Measurements from ENCODE around the gene UBXN10.

Gene UBXN10, protein sequence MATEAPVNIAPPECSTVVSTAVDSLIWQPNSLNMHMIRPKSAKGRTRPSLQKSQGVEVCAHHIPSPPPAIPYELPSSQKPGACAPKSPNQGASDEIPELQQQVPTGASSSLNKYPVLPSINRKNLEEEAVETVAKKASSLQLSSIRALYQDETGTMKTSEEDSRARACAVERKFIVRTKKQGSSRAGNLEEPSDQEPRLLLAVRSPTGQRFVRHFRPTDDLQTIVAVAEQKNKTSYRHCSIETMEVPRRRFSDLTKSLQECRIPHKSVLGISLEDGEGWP

DNA sequence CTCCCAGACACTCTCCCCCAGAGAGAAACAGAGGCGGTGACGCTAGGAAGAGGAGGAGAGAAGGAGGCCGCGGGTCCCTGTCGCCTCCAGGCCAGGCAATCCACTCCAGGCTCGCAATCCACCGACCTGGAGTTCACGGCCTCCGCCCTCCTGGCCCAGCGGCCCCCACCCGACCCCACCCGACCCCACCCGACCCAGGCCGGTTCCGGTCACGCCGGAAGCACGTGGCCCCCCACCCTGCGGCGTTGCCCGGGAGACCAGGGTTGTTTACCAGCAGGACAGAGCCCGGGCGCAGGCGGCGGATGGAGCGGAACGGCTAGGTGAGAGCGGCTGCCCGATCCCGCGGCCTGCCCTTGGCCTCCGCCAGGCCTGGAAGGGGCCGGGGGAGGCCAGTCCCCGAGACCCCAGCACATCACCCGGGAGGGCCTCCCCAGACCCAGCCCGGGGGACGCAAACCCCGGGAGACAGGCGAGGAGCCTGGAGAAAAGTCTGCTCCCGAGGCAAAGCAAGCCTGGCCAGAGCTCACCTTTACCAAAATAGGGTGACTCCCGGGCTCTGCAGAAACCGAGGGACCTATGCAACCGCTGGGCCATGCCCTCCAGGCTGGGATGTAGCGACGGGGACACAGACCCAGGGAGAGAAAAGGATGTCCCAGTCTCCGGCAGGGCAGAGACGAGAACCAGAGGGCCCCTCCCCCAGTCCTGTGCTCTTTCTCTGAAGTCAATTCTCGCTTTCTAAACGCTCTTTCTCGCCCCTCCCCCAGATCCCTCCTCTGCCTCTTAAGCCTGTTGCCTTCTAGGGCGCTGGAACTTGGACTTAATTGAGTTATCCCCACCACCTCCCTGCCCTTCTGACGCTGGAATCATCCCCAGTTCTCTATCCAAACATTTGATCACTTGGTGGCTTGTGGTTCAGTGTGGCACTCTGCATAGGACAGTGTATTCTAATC, at the start of gene UBXN10, which contains the start of gene PLA2G2C:
Gene UBXN10, plus strand, starts transcription at position 263 of the 949 bp plus-strand sequence. CDS start 4,466 bp downstream, outside the sequence.
Gene PLA2G2C, minus strand, starts transcription at position 685 of the 949 bp plus-strand sequence. CDS start 9,155 bp downstream, outside the sequence.
- DNase-seq (ENCODE audit: extremely low spot score, insufficient read length, low read depth) (no peak), FAIRE-seq (no peak)

DNA sequence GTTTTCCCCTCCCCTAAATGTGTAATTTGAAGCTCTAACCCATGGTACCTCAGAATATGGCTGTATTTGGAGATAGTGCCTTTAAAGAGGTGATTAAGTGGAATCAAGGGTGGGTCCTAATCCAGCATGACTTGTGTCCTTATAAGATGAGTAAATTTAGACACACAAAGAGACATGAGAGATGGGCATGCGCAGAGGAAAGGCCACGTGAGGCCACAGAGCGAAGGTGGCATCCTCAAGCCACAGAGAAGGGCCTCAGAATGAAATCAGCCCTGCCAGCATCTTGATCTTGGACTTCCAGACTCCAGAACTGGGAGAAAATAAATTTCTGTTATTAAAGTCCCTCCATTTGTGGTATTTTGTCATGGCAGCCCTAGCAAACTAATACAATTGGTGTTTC, 49.6 kb upstream of the UBXN10 start:
- FAIRE-seq: no peak

DNA sequence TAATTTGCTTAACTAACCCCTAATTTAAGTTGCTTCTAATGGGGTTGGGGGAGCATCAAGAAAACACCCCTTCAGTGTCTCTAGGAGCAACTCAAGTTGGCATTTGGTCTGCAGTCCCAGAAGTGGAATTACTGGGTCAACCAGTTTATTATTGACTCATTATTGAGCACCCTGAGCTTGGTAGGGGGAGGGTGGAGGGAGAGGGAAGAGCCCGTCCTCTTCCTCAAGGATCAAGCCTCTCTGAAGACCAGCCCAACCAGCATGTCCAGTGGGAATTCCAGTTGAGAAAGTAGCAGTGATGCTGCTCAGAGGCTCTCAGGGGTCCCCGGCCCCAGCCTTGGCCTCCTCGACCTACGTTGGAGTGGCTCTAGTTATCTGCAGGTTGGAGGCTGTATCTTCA, 48.8 kb upstream of the UBXN10 start:
- DNase-seq (ENCODE audit: extremely low spot score, insufficient read length, low read depth): no peak
- FAIRE-seq: no peak

More for the DNA sequence above, 49.6 kb upstream of the UBXN10 start:
- no peak for DNase-seq (ENCODE audit: extremely low spot score, insufficient read length, low read depth)

DNA sequence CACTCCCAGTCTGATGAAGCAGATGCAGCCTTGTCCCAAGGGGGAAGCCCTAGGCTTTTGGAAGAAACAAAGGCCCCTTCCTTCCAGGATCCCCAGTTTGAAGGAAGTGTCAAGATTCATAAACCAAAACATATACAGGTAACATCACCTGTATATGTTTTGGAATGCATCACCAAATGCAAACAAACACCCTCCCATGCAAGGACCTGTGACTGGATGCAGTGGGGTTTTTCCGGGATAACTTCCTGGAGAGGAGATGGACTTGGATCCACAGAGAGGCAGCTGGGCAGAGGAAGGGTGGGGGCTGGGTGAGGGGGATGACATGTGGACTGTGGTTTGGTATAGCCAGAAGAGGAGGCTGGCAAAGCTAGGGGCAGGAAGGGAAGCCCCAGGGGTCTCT, 48.3 kb upstream of the UBXN10 start:
- DNase-seq (ENCODE audit: extremely low spot score, insufficient read length, low read depth) (no peak), FAIRE-seq (no peak)

DNA sequence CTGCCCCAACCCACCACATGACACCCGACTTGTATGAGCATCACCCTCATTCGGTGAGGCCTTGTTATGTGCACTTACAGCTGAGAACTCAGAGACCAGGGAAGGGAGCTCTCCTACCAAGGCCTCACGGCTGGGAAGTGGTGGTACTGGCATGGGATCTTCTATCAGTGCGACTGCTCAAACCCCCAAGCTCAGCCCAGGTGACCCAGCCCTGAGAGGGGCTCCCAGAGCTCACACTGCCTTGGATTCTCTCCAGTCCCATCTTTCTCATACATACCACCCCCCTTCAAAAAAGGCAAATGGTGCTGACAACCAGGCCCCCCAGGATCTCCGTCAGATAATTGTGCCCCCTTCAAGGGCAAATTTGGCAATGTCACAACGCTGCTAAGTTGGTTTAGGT, 47.5 kb upstream of the UBXN10 start:
- DNase-seq (ENCODE audit: extremely low spot score, insufficient read length, low read depth): no peak
- no peak for FAIRE-seq

DNA sequence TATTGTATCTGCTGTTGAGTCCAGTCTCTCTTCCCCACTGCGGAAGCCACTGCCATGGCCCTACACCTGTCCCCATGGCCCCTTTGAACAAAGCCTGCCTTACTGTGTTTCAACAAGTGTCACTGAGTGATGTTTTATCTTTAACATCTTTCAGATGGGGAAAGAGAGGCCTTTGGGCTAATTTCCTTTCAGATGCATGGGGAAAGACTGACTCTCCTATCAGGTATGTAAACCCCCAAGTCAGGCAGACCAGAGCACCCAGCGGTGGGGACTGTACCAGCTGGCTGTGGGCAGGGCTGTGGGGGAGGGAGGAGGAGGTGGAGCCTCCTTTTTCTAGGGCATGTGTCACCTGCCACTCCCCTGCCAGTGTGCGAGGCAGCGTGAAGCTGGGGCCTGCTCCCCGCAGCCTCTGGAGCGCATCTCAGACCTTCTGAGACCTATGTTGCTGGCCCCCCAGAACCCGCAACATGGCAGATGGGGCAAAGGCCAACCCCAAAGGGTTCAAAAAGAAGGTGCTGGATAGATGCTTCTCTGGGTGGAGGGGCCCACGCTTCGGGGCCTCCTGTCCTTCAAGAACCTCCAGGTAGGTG, 46.8 kb upstream of the UBXN10 start, which contains the start of gene PLA2G2F:
Gene PLA2G2F, plus strand, starts transcription at position 363 of the 590 bp plus-strand sequence. Its CDS starts 105 bp downstream, at position 468.
- no peak for FAIRE-seq

DNA sequence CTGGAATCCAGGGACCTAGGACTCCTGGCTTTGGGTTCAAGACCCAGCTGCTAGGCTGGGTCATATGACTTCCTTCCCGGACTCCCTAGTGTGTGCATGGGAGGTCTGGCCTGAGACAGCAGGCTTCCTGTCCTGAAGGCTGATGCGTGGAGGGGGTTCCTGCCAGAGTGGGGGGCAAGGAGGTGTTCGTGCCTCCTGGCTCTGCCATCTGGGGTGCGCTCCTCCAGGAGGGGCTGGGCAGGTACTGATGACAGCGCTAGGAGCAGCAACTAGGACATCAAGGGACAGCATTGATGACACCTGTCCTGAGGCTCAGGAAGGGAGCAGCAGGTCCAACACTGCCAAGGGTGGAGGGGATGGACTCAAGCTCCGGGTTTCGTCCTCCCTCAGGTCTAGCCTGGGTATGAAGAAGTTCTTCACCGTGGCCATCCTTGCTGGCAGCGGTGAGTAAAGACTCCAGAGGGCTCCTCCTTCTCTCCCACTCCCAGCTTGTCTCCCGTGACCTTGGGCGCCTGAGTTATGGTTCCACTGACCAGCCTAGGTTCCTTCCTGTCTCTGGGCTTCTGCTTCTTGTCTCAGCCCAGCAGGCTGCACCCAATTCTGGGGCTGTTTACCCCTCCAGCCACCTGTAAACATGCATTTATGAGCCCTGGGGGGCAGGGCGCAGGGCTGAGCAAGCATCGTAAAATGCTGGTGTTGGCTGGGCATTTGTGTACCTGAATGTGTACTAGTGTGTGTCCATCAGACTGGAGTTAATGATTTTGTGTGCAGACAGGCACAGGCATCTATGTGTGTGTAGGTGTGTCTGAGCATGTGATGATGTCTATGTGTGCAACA, 45.9 kb upstream of the UBXN10 start:
- DNase-seq (ENCODE audit: extremely low spot score, insufficient read length, low read depth) (no peak), FAIRE-seq (no peak)

More for the DNA sequence above, 46.8 kb upstream of the UBXN10 start, which contains the start of gene PLA2G2F:
- no peak for DNase-seq (ENCODE audit: extremely low spot score, insufficient read length, low read depth)

DNA sequence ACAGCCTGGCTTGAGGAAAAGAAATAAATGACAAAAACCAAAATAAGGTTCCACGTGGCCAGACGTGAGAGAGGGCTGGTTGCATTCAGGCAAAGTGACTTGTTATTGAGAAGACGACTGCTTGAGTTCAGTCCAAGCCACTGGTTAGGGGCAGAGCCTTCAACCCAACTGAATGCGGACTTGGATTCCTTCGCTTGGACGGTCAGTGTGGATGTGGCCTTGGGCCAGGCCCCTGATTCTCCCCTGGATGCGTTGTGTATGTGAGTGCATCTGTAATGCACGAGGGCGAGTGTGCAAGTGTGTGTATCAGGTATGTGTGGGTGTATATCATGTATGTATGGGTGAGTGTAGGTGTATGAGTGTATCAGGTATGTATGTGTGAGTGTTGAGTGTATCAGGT, 44.9 kb upstream of the UBXN10 start:
- FAIRE-seq: no peak
- no peak for DNase-seq (ENCODE audit: extremely low spot score, insufficient read length, low read depth)

DNA sequence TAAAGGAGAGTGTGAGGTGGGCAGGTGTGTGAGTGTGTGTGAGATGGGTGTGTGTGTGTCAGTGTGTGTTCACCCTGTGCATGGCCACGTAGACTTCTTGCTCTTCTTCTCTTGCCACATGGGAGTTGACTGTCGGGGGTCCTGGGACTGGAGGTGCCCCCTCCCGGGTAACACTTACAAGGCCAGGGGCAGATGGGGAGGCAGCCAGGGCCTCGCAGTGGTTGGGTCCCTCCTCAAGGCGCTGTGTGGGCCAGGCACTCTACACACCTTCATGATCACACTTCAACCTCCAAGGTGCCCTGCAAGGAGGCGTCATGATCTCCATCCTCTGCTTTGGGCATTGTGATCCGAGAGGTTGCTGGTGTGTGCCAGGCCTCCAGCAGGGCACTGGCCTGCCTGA, 44.4 kb upstream of the UBXN10 start:
- FAIRE-seq: no peak
- no peak for DNase-seq (ENCODE audit: extremely low spot score, insufficient read length, low read depth)

DNA sequence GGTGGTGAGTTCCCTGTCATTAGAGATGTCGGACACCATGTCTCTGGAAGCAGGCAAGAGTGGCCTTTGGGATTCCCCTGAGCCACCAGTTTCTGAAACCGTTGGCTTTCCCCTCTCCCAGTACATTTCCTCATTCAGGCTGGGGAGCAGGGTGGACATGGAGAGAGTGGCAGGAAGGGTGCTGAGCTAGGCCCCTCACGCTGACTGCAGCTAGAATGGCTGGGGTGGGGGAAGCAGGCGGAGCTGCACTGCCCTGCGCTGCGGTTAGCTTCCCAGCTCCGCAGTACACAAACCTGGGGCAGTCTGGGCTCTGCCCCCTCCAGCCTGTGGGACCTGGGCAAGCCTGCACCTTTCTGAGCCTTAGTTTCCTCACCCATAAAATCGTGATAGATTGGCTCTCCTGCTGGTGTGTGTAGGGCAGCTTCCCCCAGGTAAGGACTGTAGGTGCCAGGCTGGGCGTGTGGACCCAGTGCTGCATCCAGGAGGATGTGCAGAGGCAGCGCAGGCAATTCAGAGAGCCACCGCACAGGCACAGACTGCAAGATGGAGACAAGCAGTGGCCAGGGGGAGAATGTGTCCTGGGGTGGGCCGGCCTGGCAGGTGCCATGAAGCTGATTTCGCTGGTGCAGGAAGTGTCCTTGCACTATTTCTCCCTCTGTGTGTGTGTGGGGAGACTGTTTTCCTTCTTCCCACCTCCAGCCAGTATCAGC, 43.7 kb upstream of the UBXN10 start:
- DNase-seq (ENCODE audit: extremely low spot score, insufficient read length, low read depth) (no peak), FAIRE-seq (no peak)

DNA sequence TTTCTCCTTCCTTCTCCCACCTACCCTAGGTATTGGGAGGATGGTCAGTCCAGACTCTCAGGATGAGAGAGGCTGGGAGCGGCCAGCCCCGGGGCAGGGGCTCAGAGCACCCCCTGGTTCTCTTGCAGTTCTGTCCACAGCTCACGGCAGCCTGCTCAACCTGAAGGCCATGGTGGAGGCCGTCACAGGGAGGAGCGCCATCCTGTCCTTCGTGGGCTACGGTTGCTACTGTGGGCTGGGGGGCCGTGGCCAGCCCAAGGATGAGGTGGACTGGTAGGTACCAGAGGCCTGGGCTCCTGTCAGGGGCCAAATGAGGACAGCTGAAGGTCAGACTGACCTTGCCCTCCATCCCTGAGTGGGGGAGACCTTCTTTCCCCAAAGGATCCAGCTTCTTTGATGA, 42.6 kb upstream of the UBXN10 start:
- no peak for DNase-seq (ENCODE audit: extremely low spot score, insufficient read length, low read depth)
- no peak for FAIRE-seq

DNA sequence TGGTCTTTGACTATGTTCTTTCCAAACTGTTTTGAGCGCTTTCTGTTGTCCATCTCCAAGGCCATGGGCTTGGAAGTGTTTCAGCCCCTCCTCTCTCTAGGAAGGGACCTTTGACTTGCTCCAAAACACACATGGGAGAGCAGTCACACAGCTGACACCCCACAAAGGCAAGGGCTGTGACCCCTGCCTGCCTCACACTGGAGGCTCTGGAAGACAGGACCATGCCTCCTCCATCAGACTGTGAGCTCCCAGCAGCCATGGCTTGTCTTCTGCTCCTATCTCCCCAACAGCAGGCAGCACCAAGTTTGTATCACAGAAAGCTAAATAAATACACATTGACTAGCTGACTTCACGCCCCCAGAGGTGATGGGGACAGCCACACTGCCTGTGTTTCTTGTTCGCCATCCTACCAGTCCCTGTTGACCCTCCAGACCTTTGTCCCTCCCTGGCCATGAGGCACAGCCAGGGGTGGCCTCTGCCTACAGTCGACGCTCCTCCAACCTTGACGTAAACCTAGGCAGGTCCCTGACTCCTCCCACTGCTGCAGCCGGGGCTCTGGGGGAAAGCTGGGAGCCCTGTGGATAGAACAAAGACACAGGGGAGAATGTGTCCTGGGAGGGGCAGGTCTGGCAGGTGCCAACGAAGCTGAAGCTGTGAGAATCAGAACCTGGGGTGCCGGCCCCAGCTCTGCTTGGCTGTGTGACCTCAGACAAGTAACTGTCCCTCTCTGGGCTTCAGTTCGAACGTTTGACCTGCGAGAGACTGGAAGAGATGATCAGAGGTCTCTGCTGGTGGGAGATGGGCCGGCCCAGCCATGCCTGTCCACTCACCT, 41.9 kb upstream of the UBXN10 start:
- no peak for DNase-seq (ENCODE audit: extremely low spot score, insufficient read length, low read depth)
- no peak for FAIRE-seq

DNA sequence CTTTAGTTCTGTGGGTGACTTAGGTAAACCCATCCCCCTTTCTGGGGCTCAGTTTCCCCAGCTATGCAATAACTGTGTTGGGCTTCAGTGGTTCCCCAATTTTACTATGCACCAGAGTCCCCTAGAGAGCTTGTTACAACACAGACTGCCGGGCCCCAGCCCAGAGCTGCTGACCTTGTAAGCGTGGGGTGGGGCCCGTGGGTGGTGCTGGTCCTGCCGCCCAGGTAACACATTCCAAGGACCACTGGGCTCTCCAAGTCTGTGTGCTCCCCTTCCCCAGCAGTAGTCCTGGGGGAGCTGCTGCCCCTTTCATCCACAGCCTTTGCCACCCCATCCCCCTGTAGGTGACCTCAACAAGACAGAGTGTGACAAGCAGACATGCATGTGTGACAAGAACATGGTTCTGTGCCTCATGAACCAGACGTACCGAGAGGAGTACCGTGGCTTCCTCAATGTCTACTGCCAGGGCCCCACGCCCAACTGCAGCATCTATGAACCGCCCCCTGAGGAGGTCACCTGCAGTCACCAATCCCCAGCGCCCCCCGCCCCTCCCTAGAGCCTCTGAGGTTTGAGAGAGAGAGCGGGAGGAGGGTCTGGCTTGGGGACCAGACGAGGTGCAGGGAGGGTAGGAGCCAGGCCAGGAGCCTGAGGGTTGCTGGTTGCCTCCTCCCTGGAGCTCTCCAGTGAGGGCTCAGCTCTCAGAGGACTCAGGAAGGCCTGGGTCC, 37.9 kb upstream of the UBXN10 start:
- FAIRE-seq: no peak
- no peak for DNase-seq (ENCODE audit: extremely low spot score, insufficient read length, low read depth)

DNA sequence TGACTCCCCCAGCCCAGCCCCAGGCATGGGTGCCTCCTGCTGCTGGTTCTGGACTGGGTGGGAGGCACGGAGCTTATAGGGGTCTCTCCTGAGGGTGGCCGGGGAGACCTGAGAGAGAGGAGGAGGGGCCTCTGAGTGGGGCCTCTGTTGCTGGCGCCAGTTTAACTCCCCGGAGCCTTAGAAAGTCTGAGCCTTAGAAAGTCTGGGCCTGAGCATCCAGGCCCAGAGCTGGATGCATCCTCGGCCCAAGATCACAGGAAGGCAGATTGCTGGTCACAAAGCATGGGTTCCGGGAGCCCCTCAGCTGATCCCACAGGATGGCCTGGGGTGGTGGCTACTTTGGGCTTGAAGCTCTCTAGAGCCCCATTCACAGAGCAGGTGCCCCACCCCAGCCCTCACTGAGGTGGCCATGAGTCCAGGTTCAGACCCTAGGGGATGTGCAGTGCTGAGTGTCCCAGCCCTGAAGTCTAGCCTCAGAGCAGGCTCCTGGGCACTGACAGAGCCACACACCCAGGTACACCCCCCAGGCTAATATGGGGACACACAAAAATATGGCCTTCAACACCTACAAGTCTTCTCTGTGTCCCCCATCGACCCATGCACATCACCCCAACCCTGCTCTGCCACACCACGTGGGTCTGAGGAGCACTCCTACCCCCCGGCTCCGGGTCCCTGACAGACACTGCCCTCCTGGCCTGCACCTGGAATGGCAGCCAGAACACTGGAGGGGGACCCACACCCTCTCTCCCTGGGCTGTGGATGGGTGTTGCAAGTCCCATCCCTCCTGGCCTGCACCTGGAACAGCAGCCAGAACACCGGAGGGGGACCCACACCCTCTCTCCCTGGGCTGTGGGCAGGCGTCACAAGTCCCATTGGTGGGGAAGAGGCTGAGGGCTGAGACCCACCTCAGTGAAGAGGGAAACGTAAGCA, 37.1 kb upstream of the UBXN10 start:
- no peak for FAIRE-seq
- DNase-seq (ENCODE audit: extremely low spot score, insufficient read length, low read depth): no peak

DNA sequence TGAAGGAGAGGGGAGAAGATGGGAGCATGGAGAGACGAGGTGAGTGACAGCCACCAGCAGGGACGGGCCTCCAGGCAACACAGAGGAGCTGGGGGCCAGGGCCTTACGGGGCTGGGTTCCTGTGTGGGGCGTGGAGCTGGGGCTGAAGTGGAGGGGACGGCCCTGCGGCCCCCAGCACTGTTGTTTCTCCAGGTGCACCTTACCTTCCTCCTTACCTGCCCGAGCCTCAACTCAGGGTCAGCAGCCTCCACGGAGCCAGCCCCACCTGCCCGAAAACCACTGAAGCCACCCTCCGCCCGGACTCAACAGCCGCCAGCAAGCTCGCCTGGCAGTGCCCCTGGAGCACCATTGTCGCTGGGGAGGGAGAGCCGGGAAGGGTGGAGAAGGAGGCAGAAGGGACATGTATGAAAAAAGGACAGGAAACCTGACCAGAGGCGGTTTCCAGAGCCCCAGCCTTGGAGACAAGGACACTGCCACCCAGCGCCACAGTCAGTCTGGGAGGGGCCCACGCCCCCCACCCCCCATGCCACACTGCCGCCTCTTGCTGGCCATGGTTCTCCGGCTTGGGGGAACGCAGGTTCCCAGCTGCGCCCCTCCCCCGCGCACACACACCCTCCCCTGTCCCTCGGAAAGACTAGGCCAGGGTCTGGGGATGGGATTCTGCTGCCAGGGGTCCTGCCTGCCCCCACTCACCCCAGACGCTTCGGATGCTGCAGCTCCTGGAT, 36.1 kb upstream of the UBXN10 start:
- no peak for DNase-seq (ENCODE audit: extremely low spot score, insufficient read length, low read depth)
- FAIRE-seq: no peak

DNA sequence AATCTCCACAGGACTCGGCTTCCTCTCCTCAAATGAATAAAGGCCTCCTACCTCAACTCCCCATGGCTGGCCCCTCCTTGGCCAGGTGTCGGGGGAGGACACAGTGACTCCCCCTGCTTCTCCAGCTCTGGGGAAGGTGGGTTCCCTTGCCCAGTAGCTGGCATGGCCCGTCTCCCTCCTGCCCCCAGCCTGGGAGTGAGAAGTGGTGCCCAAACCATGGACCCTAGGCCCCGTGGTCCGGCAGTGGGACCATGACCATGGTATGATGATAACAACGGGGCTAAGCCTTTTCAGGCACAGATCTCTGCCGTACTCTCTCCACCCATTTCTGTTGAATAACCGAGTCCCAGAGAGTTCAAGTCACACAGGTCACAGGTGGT, 35.6 kb upstream of the UBXN10 start:
- FAIRE-seq (no peak), DNase-seq (ENCODE audit: extremely low spot score, insufficient read length, low read depth) (no peak)
